Keratinocyte (primary cell): Measurements from ENCODE around the gene TANK. TPM values are rescaled to one million over a fixed set of nuclear protein-coding genes. Genes with fewer than 3 reads are reported as not detected.

Experiments
- DNase-seq: peaks from one replicate; pipeline ENCODE4 v3.0.0-alpha.2; 2011; ENCODE audit warnings: low read depth, missing footprints, low spot score
- FAIRE-seq: peaks from 2 replicates; lab custom pipeline; 2011; peaks lifted over from hg19 to GRCh38; lab: Jason Lieb, UNC
- H2AFZ ChIP-seq: 2 replicates; pipeline ENCODE4 v1.6.0; 2012; ENCODE audit warnings: low read length, control low read depth, inconsistent platforms; ENCODE audit not compliant: control insufficient read depth
- H3K27ac ChIP-seq: 2 replicates; pipeline ENCODE4 v1.5.1; 2011; ENCODE audit warnings: low read length; ENCODE audit not compliant: control insufficient read depth, insufficient read depth
- H3K27me3 ChIP-seq: 3 replicates; pipeline ENCODE4 v1.6.0; 2011; ENCODE audit warnings: low read length; ENCODE audit not compliant: control insufficient read depth, insufficient read depth; ENCODE audit errors: extremely low read depth
- H3K36me3 ChIP-seq, 2 experiments: 2 replicates in 1 of 2; 3 replicates in 1 of 2; pipeline ENCODE4 v1.5.1; 2011; ENCODE audit warnings: low read length in 2 of 2, mild to moderate bottlenecking in 1 of 2; ENCODE audit not compliant: control insufficient read depth in 2 of 2, insufficient read depth in 2 of 2; ENCODE audit errors: extremely low read depth in 1 of 2
- H3K4me1 ChIP-seq: 3 replicates; pipeline ENCODE4 v1.5.1; 2011; ENCODE audit warnings: low read length; ENCODE audit not compliant: control insufficient read depth, insufficient read depth; ENCODE audit errors: extremely low read depth
- H3K4me2 ChIP-seq: 3 replicates; pipeline ENCODE4 v1.6.0; 2011; ENCODE audit warnings: low read depth, low read length; ENCODE audit not compliant: control insufficient read depth, insufficient read depth; ENCODE audit errors: extremely low read depth
- H3K4me3 ChIP-seq, 3 experiments: fragments of 200-600 bp in 1 of 3; sonication (generic) in 1 of 3; 2 replicates in 2 of 3; 3 replicates in 1 of 3; pipeline ENCODE4 v1.5.1; 2011 to 2016; ENCODE audit warnings: low read length in 3 of 3, mild to moderate bottlenecking in 3 of 3, control low read depth in 2 of 3, inconsistent platforms in 1 of 3, low read depth in 1 of 3, mixed read lengths in 1 of 3, mixed run types in 1 of 3, moderate library complexity in 1 of 3; ENCODE audit not compliant: control insufficient read depth in 2 of 3, insufficient read depth in 2 of 3; ENCODE audit errors: extremely low read depth in 1 of 3
- H3K79me2 ChIP-seq: 2 replicates; pipeline ENCODE4 v1.6.0; 2012; ENCODE audit warnings: low read length; ENCODE audit not compliant: control insufficient read depth, insufficient read depth
- H3K9ac ChIP-seq: 3 replicates; pipeline ENCODE4 v1.6.0; 2011; ENCODE audit warnings: low read length; ENCODE audit not compliant: control insufficient read depth, insufficient read depth; ENCODE audit errors: extremely low read depth
- H3K9me1 ChIP-seq: 3 replicates; pipeline ENCODE4 v1.6.0; 2011; ENCODE audit warnings: low read length; ENCODE audit not compliant: control insufficient read depth, insufficient read depth; ENCODE audit errors: extremely low read depth
- H3K9me3 ChIP-seq: 2 replicates; pipeline ENCODE4 v1.5.1; 2012; ENCODE audit warnings: low read depth, low read length; ENCODE audit not compliant: control insufficient read depth
- H4K20me1 ChIP-seq: 3 replicates; pipeline ENCODE4 v1.6.0; 2011; ENCODE audit warnings: low read length; ENCODE audit not compliant: control insufficient read depth, insufficient read depth; ENCODE audit errors: extremely low read depth
- CTCF ChIP-seq, 3 experiments: IDR thresholded peaks in 1 of 3; conservative IDR thresholded peaks in 1 of 3; optimal IDR thresholded peaks in 1 of 3; 2 replicates in 2 of 3; 3 replicates in 1 of 3; pipeline versions ENCODE3 to v1.5.1; 2011; ENCODE audit warnings: low read length in 3 of 3, mild to moderate bottlenecking in 3 of 3, moderate library complexity in 2 of 3, control low read depth in 1 of 3, inconsistent platforms in 1 of 3; ENCODE audit not compliant: insufficient read depth in 2 of 3; ENCODE audit errors: extremely low read depth in 1 of 3
- EZH2 ChIP-seq: IDR thresholded peaks from one replicate; pipeline ENCODE4 v1.6.1; 2012; ENCODE audit warnings: inconsistent platforms, mild to moderate bottlenecking, low read length, moderate library complexity
- dilution Hi-C: fragments of 300-500 bp; cut with MboI; formaldehyde crosslinking; loops from one replicate; pipeline ENCODE4 v1.7.0; 2020; ENCODE audit warnings: low sequenced_read_pairs; ENCODE audit not compliant: extremely low pct_ligation_motif_present
- polyA plus RNA-seq, 5 experiments: library from polyadenylated mRNA; depleted of rRNA in 3 of 5; stranded (reverse) in 3 of 5; stranded (forward) in 1 of 5; unstranded in 1 of 5; fragments of >200 nt; gene quantifications; 1 replicate in 1 of 5; 2 replicates in 3 of 5; 3 replicates in 1 of 5; pipeline versions ENCODE4 v1.2.1 to v1.2.3, GENCODE V29; 2011 to 2012; ENCODE audit warnings: missing spikeins in 2 of 5, low read depth in 1 of 5, low replicate concordance in 1 of 5

TANK gene
- polyA plus RNA-seq, 1 donor (not counting 4 experiments of a cell fraction or from before 2014, with no cell fraction given), result 47.2 TPM

GRCh38 chr2:161124201-161124600, 36.0 kb upstream of the TANK start:
- Histone ChIP-seq H3K9me1 (no peaks in the 10 kb centered on the region), H3K27me3 (no peaks in the 10 kb centered on the region), H3K9ac (no peak overlapping the region), H3K79me2 (no peaks in the 10 kb centered on the region), H4K20me1 (no peaks in the 10 kb centered on the region), H3K36me3 (no peaks in the 10 kb centered on the region), H3K4me2 (peak overlapping the region; percentile 17), H2AFZ (peak overlapping the region; percentile 57), H3K4me1 (peaks cover 25% of the 10 kb centered on the region), H3K27ac (peak overlapping the region; percentile 83), H3K4me3 (no peak overlapping the region), H3K9me3 (no peaks in the 10 kb centered on the region)
- dilution Hi-C loops, result no loop called here
- no peak for DNase-seq
- no peak for FAIRE-seq
- TF ChIP-seq EZH2, result no peak
- TF ChIP-seq CTCF (optimal IDR thresholded peaks at IDR 0.05 in 1 of 3, IDR thresholded peaks at IDR 0.05 in 1 of 3, conservative IDR thresholded peaks at IDR 0.05 in 1 of 3; ENCODE audit: extremely low read depth in 1 of 3, insufficient read depth in 2 of 3, low read length in 3 of 3), result no peak

- H3K9ac ChIP-seq, result no peak overlapping the region
- FAIRE-seq (no peak), DNase-seq (no peak)
- H3K36me3 ChIP-seq, result no peaks in the 10 kb centered on the region
- no peaks in the 10 kb centered on the region for H4K20me1 ChIP-seq
- no peak overlapping the region for H3K4me3 ChIP-seq
- no peaks in the 10 kb centered on the region for H3K27me3 ChIP-seq
- H3K4me1 ChIP-seq, result peaks cover 11% of the 10 kb centered on the region
- peak overlapping the region; percentile 12 for H2AFZ ChIP-seq
- H3K9me3 ChIP-seq, result no peaks in the 10 kb centered on the region
- H3K79me2 ChIP-seq, result no peaks in the 10 kb centered on the region
- dilution Hi-C loops, result no loop called here
- H3K4me2 ChIP-seq, result no peak overlapping the region
- no peaks in the 10 kb centered on the region for H3K9me1 ChIP-seq
- H3K27ac ChIP-seq, result no peak overlapping the region
- TF ChIP-seq CTCF (optimal IDR thresholded peaks at IDR 0.05 in 1 of 3, IDR thresholded peaks at IDR 0.05 in 1 of 3, conservative IDR thresholded peaks at IDR 0.05 in 1 of 3; ENCODE audit: extremely low read depth in 1 of 3, insufficient read depth in 2 of 3, low read length in 3 of 3) (no peak), EZH2 (no peak)
Observed at GRCh38 chr2:161128885-161129284, 31.3 kb upstream of the TANK start.
